Measurements from ENCODE around the gene GFOD1.

DNA sequence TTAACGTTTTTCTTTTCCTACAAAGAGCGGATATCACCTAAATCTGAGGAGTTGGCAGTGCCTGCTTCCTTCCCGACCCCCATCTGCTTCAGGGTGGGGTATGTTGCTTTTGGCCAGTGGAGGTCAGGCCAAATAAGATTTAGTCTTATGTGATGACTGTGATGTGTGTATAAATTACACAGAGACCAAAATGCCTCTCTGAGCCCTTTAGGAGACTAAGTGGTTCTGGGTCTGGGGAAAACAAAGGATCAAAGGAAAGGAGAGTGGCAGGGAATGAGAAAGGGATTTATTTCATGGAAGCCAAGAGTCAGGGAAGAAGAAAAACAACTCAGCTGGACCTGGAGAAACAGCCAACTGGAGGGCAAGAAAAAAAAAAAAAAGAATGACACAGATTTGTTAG, 120.0 kb downstream of the GFOD1 start:
- TF ChIP-seq, protein P1, sequence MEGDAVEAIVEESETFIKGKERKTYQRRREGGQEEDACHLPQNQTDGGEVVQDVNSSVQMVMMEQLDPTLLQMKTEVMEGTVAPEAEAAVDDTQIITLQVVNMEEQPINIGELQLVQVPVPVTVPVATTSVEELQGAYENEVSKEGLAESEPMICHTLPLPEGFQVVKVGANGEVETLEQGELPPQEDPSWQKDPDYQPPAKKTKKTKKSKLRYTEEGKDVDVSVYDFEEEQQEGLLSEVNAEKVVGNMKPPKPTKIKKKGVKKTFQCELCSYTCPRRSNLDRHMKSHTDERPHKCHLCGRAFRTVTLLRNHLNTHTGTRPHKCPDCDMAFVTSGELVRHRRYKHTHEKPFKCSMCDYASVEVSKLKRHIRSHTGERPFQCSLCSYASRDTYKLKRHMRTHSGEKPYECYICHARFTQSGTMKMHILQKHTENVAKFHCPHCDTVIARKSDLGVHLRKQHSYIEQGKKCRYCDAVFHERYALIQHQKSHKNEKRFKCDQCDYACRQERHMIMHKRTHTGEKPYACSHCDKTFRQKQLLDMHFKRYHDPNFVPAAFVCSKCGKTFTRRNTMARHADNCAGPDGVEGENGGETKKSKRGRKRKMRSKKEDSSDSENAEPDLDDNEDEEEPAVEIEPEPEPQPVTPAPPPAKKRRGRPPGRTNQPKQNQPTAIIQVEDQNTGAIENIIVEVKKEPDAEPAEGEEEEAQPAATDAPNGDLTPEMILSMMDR (conservative IDR thresholded peaks at IDR 0.05; ENCODE audit: low read depth, low read length) = no peak
- TF ChIP-seq EZH2 (IDR thresholded peaks at IDR 0.05; ENCODE audit: borderline replicate concordance, low read depth, low read length, poor library complexity, severe bottlenecking) = no peak
